KOPT-K1 (cell line): ENCODE measurements around the gene CNMD.

Experiments
- H3K27ac ChIP-seq: fragments of 200-600 bp; sonication (generic); 2 replicates; pipeline ENCODE4 v1.5.1; 2016; ENCODE audit warnings: antibody characterized with exemption, mild to moderate bottlenecking, low read depth, low read length; ENCODE audit not compliant: poor library complexity, severe bottlenecking
- H3K36me3 ChIP-seq: fragments of 200-600 bp; sonication (generic); 2 replicates; pipeline ENCODE4 v1.5.1; 2017; ENCODE audit warnings: antibody characterized with exemption, mild to moderate bottlenecking, low read length, moderate library complexity; ENCODE audit not compliant: insufficient read depth
- H3K9me3 ChIP-seq: fragments of 200-600 bp; sonication (generic); 2 replicates; pipeline ENCODE4 v1.5.1; 2017; ENCODE audit warnings: antibody characterized with exemption, low read length, mild to moderate bottlenecking; ENCODE audit not compliant: insufficient read depth, poor library complexity, severe bottlenecking

CNMD gene

DNA sequence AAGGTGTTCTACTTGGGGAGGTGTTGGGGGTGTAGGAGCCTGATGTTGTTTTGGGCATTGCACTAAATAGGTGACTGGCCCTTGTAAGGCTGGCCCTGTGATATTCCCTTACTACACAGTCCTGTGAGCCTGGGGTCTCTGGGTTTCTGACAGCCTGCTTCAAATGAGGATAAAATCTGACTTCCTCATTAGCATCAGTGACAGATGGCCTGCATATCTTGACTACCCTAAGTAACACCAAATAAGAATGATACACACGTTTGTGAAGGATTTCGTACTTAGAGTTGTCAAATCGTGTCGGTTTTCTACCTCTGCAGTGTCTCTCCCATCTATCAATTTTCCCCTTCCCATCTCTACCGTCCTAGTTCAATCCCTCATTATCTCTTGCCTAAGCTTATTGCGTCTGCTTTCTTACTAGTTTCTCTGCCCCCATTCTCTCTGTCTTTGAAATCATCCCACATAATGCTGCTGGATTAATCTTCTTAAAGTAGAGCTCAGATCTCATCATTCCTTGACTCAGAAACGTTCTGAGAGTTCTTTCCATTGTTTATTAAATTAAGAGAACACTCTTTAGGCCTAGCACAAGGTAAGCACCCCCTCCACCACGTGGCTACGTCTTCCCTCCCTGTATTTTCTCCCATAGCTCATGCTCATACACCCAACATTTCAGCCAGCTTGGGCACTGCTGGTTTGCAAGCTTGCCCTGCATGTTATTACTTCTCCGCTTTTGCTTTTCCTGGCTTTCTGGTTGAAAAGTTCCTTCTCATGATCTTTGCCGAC lies 26.2 kb upstream of the CNMD start:
- Histone ChIP-seq H3K9me3 (no peaks in the 10 kb centered on the region), H3K36me3 (no peaks in the 10 kb centered on the region), H3K27ac (no peak overlapping the region)

DNA sequence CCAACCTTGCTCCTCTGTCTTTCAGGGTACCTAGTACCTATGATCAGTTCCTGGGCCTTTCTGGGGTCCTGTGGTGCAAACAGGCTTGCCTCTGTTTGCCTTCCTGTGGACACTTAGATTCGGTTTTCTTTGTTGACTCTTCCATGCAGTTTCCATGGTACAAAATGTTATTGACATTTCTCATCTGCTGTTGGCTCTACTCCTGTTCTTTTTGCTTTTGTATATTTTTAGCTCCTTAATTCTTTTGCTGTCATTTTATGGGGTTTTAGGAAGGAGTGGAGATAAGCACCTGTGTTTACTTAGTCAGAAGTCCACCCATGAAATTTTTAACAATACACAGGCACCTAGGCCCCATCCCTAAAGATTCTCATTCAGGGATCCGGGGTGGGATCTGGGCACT lies 20.5 kb upstream of the CNMD start:
- H3K36me3 ChIP-seq: no peaks in the 10 kb centered on the region
- H3K9me3 ChIP-seq: no peaks in the 10 kb centered on the region
- no peak overlapping the region for H3K27ac ChIP-seq

GRCh38 chr13:52758114-52758513 lies 18.5 kb upstream of the CNMD start:
- H3K36me3 ChIP-seq: no peaks in the 10 kb centered on the region
- no peak overlapping the region for H3K27ac ChIP-seq
- H3K9me3 ChIP-seq: no peaks in the 10 kb centered on the region

DNA sequence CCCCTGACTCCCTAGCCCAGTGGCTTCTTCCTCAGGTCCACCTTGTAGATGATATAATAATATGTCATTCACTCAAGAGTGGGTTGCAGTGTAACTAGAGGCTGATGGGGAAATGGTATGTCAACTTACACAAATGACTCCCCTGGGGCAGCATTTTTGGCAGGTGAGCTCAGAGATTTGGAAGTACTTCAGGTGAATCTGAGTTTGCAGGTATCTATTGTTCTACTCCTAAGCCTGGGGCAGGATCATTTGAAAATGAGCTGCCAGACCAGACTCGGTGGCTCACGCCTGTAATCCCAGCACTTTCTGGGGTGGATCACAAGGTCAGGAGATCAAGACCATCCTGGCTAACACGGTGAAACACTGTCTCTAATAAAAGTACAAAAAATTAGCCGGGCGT lies 11.6 kb upstream of the CNMD start:
- Histone ChIP-seq H3K27ac (no peak overlapping the region), H3K36me3 (no peaks in the 10 kb centered on the region), H3K9me3 (no peaks in the 10 kb centered on the region)

GRCh38 chr13:52750713-52751112 lies 11.1 kb upstream of the CNMD start:
- H3K36me3 ChIP-seq: no peaks in the 10 kb centered on the region

GRCh38 chr13:52749419-52749818 lies 9.8 kb upstream of the CNMD start:
- Histone ChIP-seq H3K36me3 (no peaks in the 10 kb centered on the region), H3K27ac (no peak overlapping the region), H3K9me3 (no peaks in the 10 kb centered on the region)

More at GRCh38 chr13:52750713-52751112, 11.1 kb upstream of the CNMD start:
- no peak overlapping the region for H3K27ac ChIP-seq
- no peaks in the 10 kb centered on the region for H3K9me3 ChIP-seq

GRCh38 chr13:52746141-52746540 lies 6.5 kb upstream of the CNMD start:
- Histone ChIP-seq H3K36me3 (no peaks in the 10 kb centered on the region), H3K9me3 (no peaks in the 10 kb centered on the region), H3K27ac (no peak overlapping the region)

DNA sequence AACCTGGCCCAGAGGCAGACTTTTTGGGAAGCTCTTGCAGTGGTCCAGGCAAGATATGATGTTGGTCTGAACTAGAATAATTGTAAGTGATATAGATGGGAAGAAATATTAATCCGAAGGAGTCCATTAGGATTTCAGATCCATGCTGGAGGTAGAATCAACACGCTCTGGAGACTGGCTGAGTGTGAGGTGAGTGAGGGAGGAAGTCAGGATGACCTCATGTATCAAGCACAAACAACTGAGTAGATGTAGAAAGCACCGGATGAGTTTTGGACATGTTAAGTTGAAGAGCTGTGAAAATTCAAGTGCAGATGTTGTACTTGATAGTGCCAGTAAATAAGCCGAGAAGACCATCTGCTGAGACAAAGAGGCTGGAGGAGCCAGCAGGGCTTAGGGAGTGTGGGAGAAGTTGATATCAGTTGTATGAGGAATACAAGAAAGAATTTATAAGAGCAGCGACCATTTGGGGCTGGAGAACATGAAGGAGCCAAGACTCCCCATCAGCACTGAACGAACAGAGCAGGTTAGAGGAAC lies 5.3 kb upstream of the CNMD start:
- H3K27ac ChIP-seq: no peak overlapping the region
- no peaks in the 10 kb centered on the region for H3K9me3 ChIP-seq
- no peaks in the 10 kb centered on the region for H3K36me3 ChIP-seq

DNA sequence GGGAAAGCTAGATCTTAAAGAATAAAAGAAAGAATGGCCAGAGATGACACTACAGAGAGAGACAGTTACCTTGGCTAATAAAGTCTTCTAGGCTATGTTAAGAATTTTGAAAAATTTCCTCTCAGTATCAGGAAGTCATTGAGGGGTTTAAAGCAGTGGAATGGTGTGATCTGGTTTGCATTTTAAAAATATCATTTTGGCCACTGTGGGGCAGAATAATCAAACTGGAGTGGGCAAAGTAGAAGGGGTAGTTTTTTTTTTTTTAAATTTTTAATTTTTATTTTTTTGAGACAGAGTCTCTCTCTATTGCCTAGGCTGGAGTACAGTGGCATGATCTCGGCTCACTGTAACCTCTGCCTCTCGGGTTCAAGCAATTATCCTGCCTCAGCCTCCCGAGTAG lies 4.4 kb upstream of the CNMD start:
- no peaks in the 10 kb centered on the region for H3K36me3 ChIP-seq
- H3K9me3 ChIP-seq: peaks cover 5% of the 10 kb centered on the region
- H3K27ac ChIP-seq: no peak overlapping the region

DNA sequence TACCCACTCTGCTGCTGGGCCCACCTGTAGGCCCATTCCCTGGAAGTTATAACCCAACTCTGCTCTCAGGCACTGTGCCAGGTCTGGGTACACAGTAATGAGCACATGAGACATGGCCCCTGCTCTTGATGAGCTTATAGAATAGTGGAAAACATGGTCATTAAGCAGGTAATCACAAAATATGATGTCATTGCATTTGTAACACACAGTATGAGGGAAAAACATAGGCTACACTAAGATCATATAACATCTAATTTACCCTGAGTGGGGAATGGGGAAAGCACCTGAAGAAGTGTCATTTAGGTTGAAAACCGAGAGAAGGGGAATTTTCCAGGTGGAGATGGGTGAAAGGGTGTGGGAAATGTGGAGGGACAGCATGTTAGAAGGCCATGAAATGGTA lies 3.9 kb upstream of the CNMD start:
- H3K9me3 ChIP-seq: peaks cover 5% of the 10 kb centered on the region
- H3K27ac ChIP-seq: no peak overlapping the region
- no peaks in the 10 kb centered on the region for H3K36me3 ChIP-seq

- peaks cover 5% of the 10 kb centered on the region for H3K9me3 ChIP-seq
- no peak overlapping the region for H3K27ac ChIP-seq
- no peaks in the 10 kb centered on the region for H3K36me3 ChIP-seq
Measured at GRCh38 chr13:52738719-52739467, 727 bp downstream of the CNMD start.

DNA sequence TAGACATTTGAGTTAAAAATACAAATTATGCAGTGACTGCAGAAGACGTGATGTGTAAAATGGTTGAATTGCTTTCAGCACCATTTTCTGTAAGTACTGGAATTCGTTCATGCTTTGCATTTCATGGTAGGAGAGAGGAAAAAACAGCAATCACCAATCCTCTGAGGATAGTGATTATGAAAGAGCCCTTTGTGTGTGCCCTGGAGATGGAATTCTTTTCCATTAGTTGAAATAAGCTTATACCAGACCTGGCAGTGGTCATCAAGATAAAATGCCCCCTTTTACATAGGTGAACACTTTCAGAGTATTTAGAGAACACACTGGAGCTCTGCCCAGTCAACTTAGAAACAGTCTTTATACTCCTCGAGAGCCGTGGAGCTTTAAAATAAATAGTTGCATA lies 1.7 kb downstream of the CNMD start:
- no peak overlapping the region for H3K27ac ChIP-seq
- no peaks in the 10 kb centered on the region for H3K36me3 ChIP-seq
- peaks cover 5% of the 10 kb centered on the region for H3K9me3 ChIP-seq

- H3K36me3 ChIP-seq: no peaks in the 10 kb centered on the region
- H3K9me3 ChIP-seq: peaks cover 5% of the 10 kb centered on the region
- no peak overlapping the region for H3K27ac ChIP-seq
Measured at GRCh38 chr13:52737451-52737850, 2.2 kb downstream of the CNMD start.

GRCh38 chr13:52736891-52737290 lies 2.7 kb downstream of the CNMD start:
- Histone ChIP-seq H3K27ac (no peak overlapping the region), H3K9me3 (peaks cover 5% of the 10 kb centered on the region), H3K36me3 (no peaks in the 10 kb centered on the region)

DNA sequence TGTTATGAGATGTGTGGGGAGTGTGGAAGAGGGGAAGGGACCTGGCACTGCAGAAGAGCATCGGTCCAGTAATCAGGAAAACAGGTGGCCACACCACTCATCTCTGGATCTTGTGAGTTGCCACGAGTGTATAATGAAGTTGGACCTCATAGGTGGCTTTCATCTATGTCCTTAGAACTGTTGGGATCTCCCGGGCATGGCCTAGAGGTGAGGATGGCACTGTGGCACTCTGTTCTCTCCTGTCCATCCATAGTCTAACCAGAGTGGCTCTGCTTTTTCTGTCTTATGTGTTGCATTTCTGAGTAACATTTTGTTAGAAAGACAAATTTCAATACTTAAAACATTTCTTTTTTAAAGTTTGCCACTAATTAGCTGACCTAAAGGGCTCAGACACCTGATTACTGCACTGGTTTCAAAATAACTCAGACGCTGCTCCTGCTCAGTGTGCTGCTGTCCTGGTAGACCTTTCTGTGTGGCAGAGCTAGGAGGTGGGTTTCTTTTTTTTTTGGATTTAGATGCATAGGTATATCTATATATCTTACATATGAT lies 5.5 kb downstream of the CNMD start:
- peaks cover under 1% of the 10 kb centered on the region for H3K9me3 ChIP-seq
- H3K36me3 ChIP-seq: no peaks in the 10 kb centered on the region
- H3K27ac ChIP-seq: no peak overlapping the region
